CD14-positive monocyte (primary cell): Measurements from ENCODE around the gene NMNAT3. TPM values are rescaled to one million over a fixed set of nuclear protein-coding genes. Genes with fewer than 3 reads are reported as not detected.
A peak's percentile ranks its signal among the peaks of the same experiment; 100 is the strongest.

Experiments used
- DNase-seq, 3 donors: peaks; one replicate each; pipeline ENCODE4 v3.0.0-alpha.2; 2011 to 2022
- H2AFZ ChIP-seq: 2 replicates; pipeline ENCODE4 v1.6.0; 2012; ENCODE audit warnings: mild to moderate bottlenecking, low read depth, low read length, inconsistent platforms; ENCODE audit not compliant: insufficient read depth, poor library complexity, severe bottlenecking
- H3K27ac ChIP-seq, 2 donors: 1 replicate in 1 of 2; 2 replicates in 1 of 2; pipeline ENCODE4 v1.5.1; 2012 to 2013; ENCODE audit warnings: low read length in 2 of 2, control low read depth in 1 of 2, inconsistent platforms in 1 of 2, low read depth in 1 of 2, mild to moderate bottlenecking in 1 of 2
- H3K27me3 ChIP-seq, 2 donors: one replicate each; pipeline versions ENCODE4 v1.6.0 to v1.6.1; 2011 to 2013; ENCODE audit warnings: low read length in 2 of 2; ENCODE audit not compliant: control insufficient read depth in 2 of 2, insufficient read depth in 2 of 2
- H3K36me3 ChIP-seq, 2 donors: replicated peaks in 1 of 2; 1 replicate in 1 of 2; 2 replicates in 1 of 2; pipeline versions ENCODE4 v1.5.1 to v1.6.1; 2012 to 2013; ENCODE audit warnings: low read length in 2 of 2, control low read depth in 1 of 2, inconsistent platforms in 1 of 2, mild to moderate bottlenecking in 1 of 2; ENCODE audit not compliant: insufficient read depth in 2 of 2, control insufficient read depth in 1 of 2
- H3K4me1 ChIP-seq, 2 donors: 1 replicate in 1 of 2; 2 replicates in 1 of 2; pipeline versions ENCODE4 v1.5.1 to v1.6.1; 2012 to 2013; ENCODE audit warnings: low read length in 2 of 2, control low read depth in 1 of 2, inconsistent platforms in 1 of 2, mild to moderate bottlenecking in 1 of 2, moderate library complexity in 1 of 2; ENCODE audit not compliant: insufficient read depth in 2 of 2, control insufficient read depth in 1 of 2
- H3K4me2 ChIP-seq: replicated peaks from 2 replicates; pipeline ENCODE3; 2012; ENCODE audit warnings: low read length, moderate library complexity, mild to moderate bottlenecking; ENCODE audit not compliant: poor library complexity, severe bottlenecking; ENCODE audit errors: extremely low read depth
- H3K4me3 ChIP-seq, 3 experiments: fragments of 200-600 bp in 1 of 3; sonication (generic) in 1 of 3; replicated peaks in 1 of 3; 1 replicate in 2 of 3; 2 replicates in 1 of 3; pipeline ENCODE4 v1.5.1; 2011 to 2013; ENCODE audit warnings: low read length in 3 of 3, mild to moderate bottlenecking in 3 of 3, control low read depth in 2 of 3, low read depth in 2 of 3, inconsistent platforms in 1 of 3, moderate library complexity in 1 of 3
- H3K79me2 ChIP-seq: 2 replicates; pipeline ENCODE4 v1.6.0; 2012; ENCODE audit warnings: mild to moderate bottlenecking, control low read depth, inconsistent platforms, low read length, moderate library complexity; ENCODE audit not compliant: insufficient read depth
- H3K9ac ChIP-seq: 2 replicates; pipeline ENCODE4 v1.6.0; 2017; ENCODE audit warnings: low read length, mild to moderate bottlenecking; ENCODE audit not compliant: insufficient read depth, poor library complexity, severe bottlenecking
- H3K9me3 ChIP-seq, 2 donors: replicated peaks in 1 of 2; 1 replicate in 1 of 2; 2 replicates in 1 of 2; pipeline versions ENCODE4 v1.5.1 to v1.6.1; 2012 to 2013; ENCODE audit warnings: low read length in 2 of 2, control low read depth in 1 of 2; ENCODE audit not compliant: control insufficient read depth in 1 of 2, insufficient read depth in 1 of 2
- H4K20me1 ChIP-seq: 2 replicates; pipeline ENCODE4 v1.6.0; 2012; ENCODE audit warnings: mild to moderate bottlenecking, low read length, control low read depth, moderate library complexity; ENCODE audit not compliant: insufficient read depth
- H3K27ac Mint-ChIP-seq, 7 donors: one replicate each; pipeline ENCODE4 v1.8.0; 2020; ENCODE audit warnings: mild to moderate bottlenecking in 7 of 7, mixed read lengths in 7 of 7, moderate library complexity in 6 of 7, inconsistent platforms in 2 of 7
- H3K27me3 Mint-ChIP-seq, 3 donors: one replicate each; pipeline ENCODE4 v1.8.0; 2021 to 2022; ENCODE audit warnings: low read depth in 3 of 3, mild to moderate bottlenecking in 3 of 3, mixed read lengths in 3 of 3, moderate library complexity in 3 of 3, inconsistent platforms in 1 of 3
- H3K36me3 Mint-ChIP-seq, 2 donors: one replicate each; pipeline ENCODE4 v1.8.0; 2020; ENCODE audit warnings: mixed read lengths in 2 of 2, inconsistent platforms in 1 of 2, mild to moderate bottlenecking in 1 of 2
- H3K4me1 Mint-ChIP-seq: one replicate; pipeline ENCODE4 v1.8.0; 2020; ENCODE audit warnings: mild to moderate bottlenecking, mixed read lengths
- H3K4me3 Mint-ChIP-seq, 2 donors: one replicate each; pipeline ENCODE4 v1.8.0; 2020; ENCODE audit warnings: mild to moderate bottlenecking in 2 of 2, mixed read lengths in 2 of 2, moderate library complexity in 1 of 2
- H3K9me3 Mint-ChIP-seq, 7 donors: one replicate each; pipeline ENCODE4 v1.8.0; 2020 to 2022; ENCODE audit warnings: mixed read lengths in 7 of 7, mild to moderate bottlenecking in 6 of 7, moderate library complexity in 6 of 7, inconsistent platforms in 2 of 7
- WGBS: methylation state at CpG from one replicate; pipeline ENCODE4 v1.1.5; 2013; ENCODE audit warnings: missing lambda C conversion rate; ENCODE audit not compliant: insufficient coverage; 5-methylcytosine and 5-hydroxymethylcytosine counted together
- intact Hi-C, 2 donors: fragments of 100-400 bp; cut with micrococcal nuclease; formaldehyde crosslinking; loops; one replicate each; pipeline versions ENCODE4 v1.15.0 to v1.15.1; 2023
- polyA plus RNA-seq, 3 donors: library from polyadenylated mRNA; depleted of rRNA in 1 of 3; unstranded in 2 of 3; stranded (reverse) in 1 of 3; fragments of 300-500 nt in 2 of 3; fragments of >200 nt in 1 of 3; fragmentation: Illumina TruSeq in 2 of 3; gene quantifications; 1 replicate in 2 of 3; 2 replicates in 1 of 3; pipeline ENCODE4 v1.2.3, GENCODE V29; 2012 to 2021
- TF ChIP-seq, protein P1 (sequence below): fragments of 200-600 bp; IDR thresholded peaks from one replicate; pipeline ENCODE4 v1.8.0; 2022; ENCODE audit warnings: antibody characterized with exemption, mild to moderate bottlenecking

NMNAT3 gene
- polyA plus RNA-seq, 3 donors: 1.4 to 5.7 (median 2.9) TPM

DNA sequence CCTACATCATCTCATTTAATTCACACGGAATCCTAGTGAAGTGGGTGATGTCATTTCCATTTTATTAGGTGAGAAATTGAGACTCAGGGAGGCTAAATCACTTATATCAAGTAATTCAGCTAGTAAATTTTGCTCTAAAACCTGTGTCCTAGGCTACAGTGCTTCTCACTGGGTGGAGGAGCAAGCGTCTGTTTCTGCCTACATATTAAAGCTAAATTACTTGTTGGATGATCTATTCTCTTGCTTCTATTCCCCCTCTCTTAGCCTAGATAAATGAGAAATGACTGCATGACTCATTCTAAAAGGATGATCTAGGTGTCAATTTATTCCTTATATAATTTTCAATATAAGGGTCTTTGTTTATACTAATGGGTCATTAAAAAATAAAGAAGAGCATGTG is 100.4 kb downstream of the NMNAT3 start:
- Mint-ChIP-seq H3K27ac (no peak overlapping the region), H3K36me3 (peaks cover 0 to 3% of the 10 kb centered on the region in 2 donors), H3K27me3 (peaks cover 0 to 2% (median 1%) of the 10 kb centered on the region in 3 donors), H3K4me3 (no peak overlapping the region), H3K9me3 (no peaks in the 10 kb centered on the region), H3K4me1 (peaks cover 26% of the 10 kb centered on the region)
- Histone ChIP-seq H3K9me3 (no peaks in the 10 kb centered on the region), H3K4me1 (peaks cover 23 to 25% of the 10 kb centered on the region in 2 donors), H4K20me1 (no peaks in the 10 kb centered on the region), H3K27ac (no peak overlapping the region), H2AFZ (no peak overlapping the region), H3K4me3 (no peak overlapping the region), H3K9ac (no peak overlapping the region), H3K36me3 (no peaks in the 10 kb centered on the region), H3K27me3 (no peaks in the 10 kb centered on the region), H3K79me2 (no peaks in the 10 kb centered on the region), H3K4me2 (no peak overlapping the region)
- TF ChIP-seq, protein P1, sequence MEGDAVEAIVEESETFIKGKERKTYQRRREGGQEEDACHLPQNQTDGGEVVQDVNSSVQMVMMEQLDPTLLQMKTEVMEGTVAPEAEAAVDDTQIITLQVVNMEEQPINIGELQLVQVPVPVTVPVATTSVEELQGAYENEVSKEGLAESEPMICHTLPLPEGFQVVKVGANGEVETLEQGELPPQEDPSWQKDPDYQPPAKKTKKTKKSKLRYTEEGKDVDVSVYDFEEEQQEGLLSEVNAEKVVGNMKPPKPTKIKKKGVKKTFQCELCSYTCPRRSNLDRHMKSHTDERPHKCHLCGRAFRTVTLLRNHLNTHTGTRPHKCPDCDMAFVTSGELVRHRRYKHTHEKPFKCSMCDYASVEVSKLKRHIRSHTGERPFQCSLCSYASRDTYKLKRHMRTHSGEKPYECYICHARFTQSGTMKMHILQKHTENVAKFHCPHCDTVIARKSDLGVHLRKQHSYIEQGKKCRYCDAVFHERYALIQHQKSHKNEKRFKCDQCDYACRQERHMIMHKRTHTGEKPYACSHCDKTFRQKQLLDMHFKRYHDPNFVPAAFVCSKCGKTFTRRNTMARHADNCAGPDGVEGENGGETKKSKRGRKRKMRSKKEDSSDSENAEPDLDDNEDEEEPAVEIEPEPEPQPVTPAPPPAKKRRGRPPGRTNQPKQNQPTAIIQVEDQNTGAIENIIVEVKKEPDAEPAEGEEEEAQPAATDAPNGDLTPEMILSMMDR: no peak
- no peak for DNase-seq
- WGBS: no CpG with 5 or more reads among the region's 2 CpGs
- intact Hi-C loops: no loop called here

DNA sequence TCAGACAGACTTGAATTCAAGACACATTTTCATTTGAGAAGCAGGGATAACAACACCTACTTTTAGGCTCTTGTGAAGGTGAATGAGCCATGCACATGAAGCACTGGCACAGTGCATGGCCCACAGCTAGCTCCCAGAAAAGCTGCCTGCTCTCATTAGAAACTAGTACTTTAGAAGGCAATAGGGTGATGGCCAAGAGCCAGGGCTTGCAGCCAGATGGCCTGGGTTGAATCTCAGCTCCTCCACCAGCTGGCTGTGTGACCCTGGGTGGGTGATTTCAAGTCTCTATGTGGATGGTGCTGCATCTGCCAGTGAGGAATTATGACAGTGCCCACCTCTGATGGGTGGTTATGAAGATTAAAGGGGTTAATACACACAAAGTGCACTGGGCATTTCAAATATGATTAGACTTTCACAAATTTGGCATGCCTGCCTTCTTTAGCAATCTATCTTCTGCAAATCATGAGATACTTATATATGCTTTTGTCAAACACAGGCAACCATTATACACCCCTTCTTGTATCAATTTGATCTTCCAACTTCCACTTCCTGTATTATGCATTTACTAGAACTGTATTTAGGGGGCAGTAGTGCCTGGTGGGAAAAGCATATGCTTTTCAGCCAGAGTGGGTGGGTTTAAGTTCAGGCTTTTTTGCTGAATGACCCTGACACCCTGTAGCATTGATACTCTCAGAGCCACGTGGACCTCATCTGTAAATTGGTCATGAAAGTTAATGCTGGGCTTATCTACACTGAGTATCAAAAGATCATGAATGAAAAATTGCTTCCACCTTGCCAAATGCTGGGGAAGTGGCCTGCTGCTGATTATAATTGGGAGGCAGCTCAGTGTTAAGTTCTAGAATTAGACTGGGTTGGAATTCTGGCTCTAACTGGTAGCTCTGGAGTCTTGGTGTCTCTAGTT is 103.5 kb downstream of the NMNAT3 start:
- no peak overlapping the region for H3K4me2 ChIP-seq
- no peaks in the 10 kb centered on the region for H3K27me3 ChIP-seq
- H3K4me1 Mint-ChIP-seq: peaks cover 44% of the 10 kb centered on the region
- H3K4me3 ChIP-seq: no peak overlapping the region
- intact Hi-C loops: no loop called here
- H2AFZ ChIP-seq: no peak overlapping the region
- H3K36me3 ChIP-seq: no peaks in the 10 kb centered on the region
- peaks cover 40 to 44% of the 10 kb centered on the region in 2 donors for H3K4me1 ChIP-seq
- no peaks in the 10 kb centered on the region for H3K9me3 ChIP-seq
- H3K79me2 ChIP-seq: no peaks in the 10 kb centered on the region
- no peak overlapping the region for H3K9ac ChIP-seq
- peaks cover 0 to 2% (median 1%) of the 10 kb centered on the region in 3 donors for H3K27me3 Mint-ChIP-seq
- H3K4me3 Mint-ChIP-seq: no peak overlapping the region
- H3K27ac Mint-ChIP-seq: peak overlapping the region in 3 of 7 donors; percentile 46 to 62 (median 60)
- H3K36me3 Mint-ChIP-seq: peaks cover 6 to 15% of the 10 kb centered on the region in 2 donors
- H3K9me3 Mint-ChIP-seq: peaks cover 2 to 9% (median 5%) of the 10 kb centered on the region in 7 donors
- TF ChIP-seq, protein P1: peak; percentile 20
- no peak overlapping the region for H3K27ac ChIP-seq
- no peak for DNase-seq
- no peaks in the 10 kb centered on the region for H4K20me1 ChIP-seq
- WGBS: no CpG with 5 or more reads among the region's 1 CpG
